Erythroblast (primary cell): ENCODE results near the gene FGF12.

Source experiments
- GATA1 ChIP-seq: IDR thresholded peaks from 2 replicates; pipeline ENCODE4 v1.6.1; 2011; ENCODE audit warnings: low read depth, mild to moderate bottlenecking, control low read depth, low read length, moderate library complexity
- POLR2A ChIP-seq: IDR thresholded peaks from 2 replicates; pipeline ENCODE4 v1.6.1; 2011; ENCODE audit warnings: mild to moderate bottlenecking, low read length

DNA sequence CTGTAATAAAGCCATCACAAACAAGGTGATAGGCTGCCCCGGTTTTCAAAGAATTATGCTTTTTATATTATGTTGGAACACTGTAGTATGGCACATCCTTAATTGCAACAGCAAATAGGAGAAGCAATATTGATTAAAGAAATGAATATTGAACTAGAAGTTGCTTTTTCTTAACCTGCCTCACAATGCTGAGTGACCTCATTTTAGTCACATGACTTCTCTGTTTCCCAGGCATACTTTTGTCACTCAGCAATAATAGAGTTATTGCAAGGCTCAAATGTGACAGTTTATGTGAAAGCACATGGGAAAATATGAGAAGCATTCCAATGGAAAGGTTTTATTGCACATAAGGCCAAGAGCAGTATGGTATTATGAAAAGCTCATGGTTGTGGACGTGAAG lies 400.7 kb downstream of the FGF12 start:
- TF ChIP-seq POLR2A (no peak), GATA1 (no peak)
